Ovary (tissue), 9 donors: Measurements from ENCODE around the gene CHD5. TPM values are rescaled to one million over a fixed set of nuclear protein-coding genes. Genes with fewer than 3 reads are reported as not detected.

Experiments
- DNase-seq, 5 donors: peaks; one replicate each; pipeline ENCODE4 v3.0.0-alpha.2; 2019 to 2020
- H3K27ac ChIP-seq, 2 donors: fragments of 200-600 bp; one replicate each; pipeline versions ENCODE4 v1.5.1 to v1.8.0; 2019 to 2022
- H3K27me3 ChIP-seq: fragments of 200-600 bp; one replicate; pipeline ENCODE4 v1.8.0; 2022
- H3K36me3 ChIP-seq: fragments of 200-600 bp; sonication (generic); one replicate; pipeline ENCODE4 v1.5.1; 2019
- H3K4me1 ChIP-seq: one replicate; pipeline ENCODE4 v1.8.1; 2013; ENCODE audit warnings: mild to moderate bottlenecking, moderate library complexity; ENCODE audit not compliant: insufficient read depth
- H3K4me3 ChIP-seq: fragments of 200-600 bp; sonication (generic); one replicate; pipeline ENCODE4 v1.5.1; 2017
- H3K9me3 ChIP-seq, 2 donors: fragments of 200-600 bp in 1 of 2; sonication (generic) in 1 of 2; one replicate each; pipeline versions ENCODE4 v1.5.1 to v1.8.1; 2013 to 2019; ENCODE audit warnings: mild to moderate bottlenecking in 1 of 2, moderate library complexity in 1 of 2
- EP300 ChIP-seq: sonication (generic); formaldehyde crosslinking; IDR thresholded peaks from one replicate; pipeline ENCODE4 v1.6.1; 2017; ENCODE audit warnings: antibody characterized with exemption
- POLR2A ChIP-seq: fragments of 450-650 bp; IDR thresholded peaks from one replicate; pipeline ENCODE4 v1.6.1; 2017; ENCODE audit warnings: antibody characterized with exemption, mild to moderate bottlenecking, moderate library complexity
- WGBS, 3 donors: extraction: QIAGEN DNeasy Blood & Tissue Kit in 1 of 3; methylation state at CpG; one replicate each; pipeline versions ENCODE4 v1.1.5 to v1.1.7; 2013 to 2017; 5-methylcytosine and 5-hydroxymethylcytosine counted together
- intact Hi-C, 4 donors: fragments of 100-400 bp; cut with DNase I; formaldehyde crosslinking; loops; one replicate each; pipeline versions ENCODE4 v1.11.0 to v1.15.1; 2022 to 2023
- polyA plus RNA-seq, 2 donors: library from polyadenylated mRNA; stranded (reverse); fragments of 200-250 nt in 1 of 2; fragments of 350-450 nt in 1 of 2; fragmentation: Illumina TruSeq in 1 of 2; extraction: RNeasy Lipid Tissue Mini Kit (QIAGEN cat#74804) in 1 of 2; gene quantifications; one replicate each; pipeline ENCODE4 v1.2.3, GENCODE V29; 2013 to 2014
- total RNA-seq, 7 donors: library from RNA; depleted of rRNA in 2 of 7; stranded (reverse); fragments of >200 nt in 2 of 7; fragmentation: NEBNext Ultra II Directional in 3 of 7; extraction: Animal tissue kit (Norgen Biotek cat#: 25700) in 3 of 7; gene quantifications; one replicate each; pipeline versions ENCODE4 v1.1.0 to v1.2.4, GENCODE V29; 2016 to 2023
- TF ChIP-seq, protein P1 (sequence below), 3 donors: fragments of 450-650 bp in 2 of 3; fragments of 200-600 bp in 1 of 3; IDR thresholded peaks; one replicate each; pipeline versions ENCODE4 v1.5.1 to v1.8.0; 2016 to 2022; ENCODE audit warnings: antibody characterized with exemption in 3 of 3, mild to moderate bottlenecking in 1 of 3
- donor health status: DM: no; HTN: no; CAD: no; lungs with moderate emphysema.
- donor health status: DM: no; HTN: no; CAD: no.
- donor health status: Bipolar disorder and iron deficiency.
- donor health status: DM: yes; HTN: yes; CAD: no.
- donor health status: DM: no; HTN: no; CAD: no.
- donor health status: DM: yes; HTN: yes; CAD: no.

Gene CHD5
- total and polyA plus RNA-seq, 9 donors: under 0.01 to 0.54 (median 0.23) TPM

DNA sequence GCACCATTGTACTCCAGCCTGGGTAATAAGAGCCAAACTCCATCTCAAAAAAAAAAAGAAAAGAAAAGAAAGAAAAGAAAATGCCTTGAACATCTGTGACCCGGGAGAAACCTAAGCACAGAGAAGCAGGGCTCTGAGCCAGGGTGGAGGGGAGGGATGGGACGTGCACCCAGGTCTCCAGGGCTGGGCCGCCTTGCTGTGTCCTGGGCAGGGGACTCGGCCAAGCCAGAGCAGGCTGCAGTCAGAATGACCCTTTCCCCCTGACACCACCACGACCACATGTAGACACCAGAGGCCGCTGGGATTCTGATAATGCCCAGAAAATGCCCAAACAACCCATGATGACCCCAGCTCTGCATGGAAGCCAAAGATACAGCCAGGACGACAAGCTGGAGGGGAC, 17.8 kb downstream of the CHD5 start:
- Histone ChIP-seq H3K4me3 (no peak overlapping the region), H3K4me1 (no peaks in the 10 kb centered on the region), H3K27me3 (no peaks in the 10 kb centered on the region), H3K9me3 (no peaks in the 10 kb centered on the region), H3K27ac (no peak overlapping the region), H3K36me3 (no peaks in the 10 kb centered on the region)
- DNase-seq: no peak
- TF ChIP-seq POLR2A: no peak
- TF ChIP-seq, protein P1, sequence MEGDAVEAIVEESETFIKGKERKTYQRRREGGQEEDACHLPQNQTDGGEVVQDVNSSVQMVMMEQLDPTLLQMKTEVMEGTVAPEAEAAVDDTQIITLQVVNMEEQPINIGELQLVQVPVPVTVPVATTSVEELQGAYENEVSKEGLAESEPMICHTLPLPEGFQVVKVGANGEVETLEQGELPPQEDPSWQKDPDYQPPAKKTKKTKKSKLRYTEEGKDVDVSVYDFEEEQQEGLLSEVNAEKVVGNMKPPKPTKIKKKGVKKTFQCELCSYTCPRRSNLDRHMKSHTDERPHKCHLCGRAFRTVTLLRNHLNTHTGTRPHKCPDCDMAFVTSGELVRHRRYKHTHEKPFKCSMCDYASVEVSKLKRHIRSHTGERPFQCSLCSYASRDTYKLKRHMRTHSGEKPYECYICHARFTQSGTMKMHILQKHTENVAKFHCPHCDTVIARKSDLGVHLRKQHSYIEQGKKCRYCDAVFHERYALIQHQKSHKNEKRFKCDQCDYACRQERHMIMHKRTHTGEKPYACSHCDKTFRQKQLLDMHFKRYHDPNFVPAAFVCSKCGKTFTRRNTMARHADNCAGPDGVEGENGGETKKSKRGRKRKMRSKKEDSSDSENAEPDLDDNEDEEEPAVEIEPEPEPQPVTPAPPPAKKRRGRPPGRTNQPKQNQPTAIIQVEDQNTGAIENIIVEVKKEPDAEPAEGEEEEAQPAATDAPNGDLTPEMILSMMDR (IDR thresholded peaks at IDR 0.05): no peak
- no peak for TF ChIP-seq EP300
- WGBS, 3 donors: 68 to 77% (median 71%) methylated on average over 7 of the region's 7 CpGs
- intact Hi-C loops: no loop called here

DNA sequence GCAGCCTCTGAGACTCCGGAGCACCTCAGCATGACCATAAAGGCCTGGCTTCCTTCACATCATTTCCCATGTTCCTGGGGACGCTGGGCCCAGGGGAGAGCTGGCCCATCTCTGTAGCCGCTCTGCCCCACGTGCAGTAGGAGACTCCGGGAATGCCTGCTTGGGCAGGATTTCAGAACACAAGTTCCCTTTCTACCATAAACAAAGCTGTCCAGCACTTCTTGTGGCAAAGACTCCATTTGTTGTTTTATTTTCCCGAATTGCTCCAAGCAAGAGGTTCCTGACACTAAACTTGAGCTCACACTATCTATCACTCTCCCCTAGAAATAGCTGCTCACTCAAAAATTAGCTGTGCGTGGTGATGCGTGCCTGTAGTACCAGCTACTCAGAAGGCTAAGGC, 21.9 kb downstream of the CHD5 start:
- Histone ChIP-seq H3K9me3 (no peaks in the 10 kb centered on the region), H3K36me3 (no peaks in the 10 kb centered on the region), H3K4me3 (no peak overlapping the region), H3K27ac (no peak overlapping the region), H3K27me3 (no peaks in the 10 kb centered on the region), H3K4me1 (no peaks in the 10 kb centered on the region)
- DNase-seq: no peak
- WGBS, 3 donors: 55 to 74% (median 57%) methylated on average over 8 of the region's 8 CpGs
- TF ChIP-seq, protein P1 (IDR thresholded peaks at IDR 0.05): no peak
- TF ChIP-seq POLR2A (no peak), EP300 (no peak)
- intact Hi-C loops: no loop called here

DNA sequence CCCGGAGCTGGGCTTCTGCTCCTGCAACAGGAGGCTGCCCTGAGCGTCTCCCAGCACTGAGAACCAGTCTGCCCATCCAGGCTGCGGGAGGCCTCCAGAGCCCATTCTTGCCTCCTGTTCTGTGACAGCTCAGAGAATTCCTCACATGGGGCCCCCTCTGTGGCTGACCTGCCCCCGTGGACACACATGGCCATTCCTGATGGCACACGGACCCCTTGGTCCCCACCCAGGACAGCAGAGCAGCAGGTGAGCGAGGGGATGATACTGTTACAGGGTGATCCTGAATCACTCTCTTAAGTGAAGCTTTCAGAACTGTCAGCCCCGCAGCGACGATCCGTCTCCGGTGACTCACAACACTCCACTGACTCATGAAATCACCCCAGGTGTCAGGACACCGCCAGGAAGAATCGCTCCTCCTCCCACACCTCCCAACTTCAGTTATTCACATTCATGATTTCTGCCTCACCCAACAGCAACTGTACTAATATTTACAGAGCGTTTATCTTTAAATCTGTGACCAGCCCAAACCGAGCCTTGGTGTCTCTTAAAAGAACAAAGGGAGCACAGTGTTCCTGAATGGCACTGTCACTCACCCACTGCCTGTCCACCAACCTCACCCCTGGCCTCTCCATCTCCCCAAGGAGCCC, 22.5 kb downstream of the CHD5 start:
- no peak overlapping the region for H3K27ac ChIP-seq
- 55 to 67% (median 61%) methylated on average over 15 of the region's 15 CpGs for WGBS, 3 donors
- no peaks in the 10 kb centered on the region for H3K9me3 ChIP-seq
- H3K4me1 ChIP-seq: no peaks in the 10 kb centered on the region
- intact Hi-C loops: no loop called here
- no peaks in the 10 kb centered on the region for H3K27me3 ChIP-seq
- no peak for DNase-seq
- no peaks in the 10 kb centered on the region for H3K36me3 ChIP-seq
- H3K4me3 ChIP-seq: no peak overlapping the region
- TF ChIP-seq EP300 (no peak), POLR2A (no peak)
- TF ChIP-seq, protein P1 (IDR thresholded peaks at IDR 0.05): no peak

DNA sequence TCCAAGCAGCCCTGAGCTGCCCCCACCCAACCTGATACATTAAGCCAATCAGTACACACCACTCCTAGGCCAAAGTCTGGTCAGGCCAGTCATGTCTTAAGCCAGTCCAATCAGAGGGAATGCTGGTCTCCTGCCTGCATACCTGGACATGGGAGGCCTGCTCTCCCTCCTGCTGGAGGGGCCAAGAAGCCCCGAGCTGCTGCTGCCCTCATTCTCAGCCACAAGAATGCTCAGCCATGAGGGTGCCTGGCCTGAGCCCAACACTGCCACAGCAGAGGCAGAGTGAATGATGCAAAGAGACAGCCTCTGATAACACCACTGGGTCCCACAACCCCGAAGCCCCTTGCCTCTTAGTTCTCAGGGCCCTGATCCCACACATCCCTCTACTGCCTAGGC, 23.0 kb downstream of the CHD5 start:
- H3K27me3 ChIP-seq: no peaks in the 10 kb centered on the region
- H3K36me3 ChIP-seq: no peaks in the 10 kb centered on the region
- intact Hi-C loops: no loop called here
- no peak for DNase-seq
- no peak overlapping the region for H3K4me3 ChIP-seq
- no peaks in the 10 kb centered on the region for H3K4me1 ChIP-seq
- H3K9me3 ChIP-seq: no peaks in the 10 kb centered on the region
- 51 to 68% (median 51%) methylated on average over 2 of the region's 2 CpGs for WGBS, 3 donors
- TF ChIP-seq POLR2A (no peak), EP300 (no peak)
- TF ChIP-seq, protein P1 (IDR thresholded peaks at IDR 0.05): no peak
- no peak overlapping the region for H3K27ac ChIP-seq
